Activated gamma-delta T cell treated with anti-CD3 and anti-CD28 coated beads, Interleukin-2, amount 50 U/mL, for 16 hours (primary cell): ENCODE results near the gene INCA1.
"Not testable (repeated sequence)": the region's sequence is repeated elsewhere in the genome, so short reads cannot be mapped to it uniquely, and the experiment has no call there.

Source experiments
- DNase-seq: peaks from one replicate; pipeline ENCODE4 v3.0.0-alpha.2; 2020; ENCODE audit warnings: low read depth

Gene INCA1, protein sequence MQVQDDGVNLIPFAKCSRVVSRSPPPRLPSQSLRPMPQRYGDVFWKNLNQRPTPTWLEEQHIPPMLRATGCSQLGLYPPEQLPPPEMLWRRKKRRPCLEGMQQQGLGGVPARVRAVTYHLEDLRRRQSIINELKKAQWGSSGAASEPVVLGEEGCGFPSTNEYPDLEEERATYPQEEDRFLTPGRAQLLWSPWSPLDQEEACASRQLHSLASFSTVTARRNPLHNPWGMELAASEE

DNA sequence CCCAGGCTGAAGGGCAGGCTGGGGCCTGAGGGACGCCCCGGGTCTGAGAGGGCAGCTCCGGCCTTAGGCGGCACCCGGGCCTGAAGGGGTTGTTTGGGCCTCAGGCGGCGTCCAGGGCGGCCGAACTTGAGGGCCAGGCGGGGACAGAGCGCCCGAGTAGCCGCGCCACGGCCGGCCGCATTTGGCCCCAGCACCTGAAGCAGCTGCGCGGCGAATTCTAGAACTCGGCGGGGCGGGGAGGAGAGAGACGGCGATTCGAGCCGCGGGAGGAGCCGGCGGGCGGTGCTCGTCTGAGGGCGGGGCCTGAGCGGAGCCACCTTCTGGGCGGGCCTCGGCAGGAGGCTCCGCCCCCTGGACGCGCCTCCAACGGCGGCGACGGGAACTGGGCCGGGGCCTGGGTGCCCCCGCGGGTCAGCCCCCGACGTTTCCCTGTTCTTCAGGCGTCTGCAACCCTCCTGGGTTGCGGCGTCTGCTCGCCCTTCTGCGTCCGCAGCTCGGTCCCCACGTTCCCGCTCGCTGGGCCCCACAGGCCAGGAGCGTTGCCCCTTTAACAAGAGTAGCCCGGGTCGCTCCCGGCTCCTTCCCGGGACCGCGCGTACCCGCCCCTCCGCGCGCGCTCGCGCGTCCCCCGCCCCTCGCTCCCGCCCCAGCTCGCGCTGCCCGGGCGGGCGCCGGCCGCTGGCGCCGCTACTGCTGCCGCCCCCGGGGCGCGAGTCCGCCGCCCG, at the start of gene INCA1, which contains the start of gene KIF1C:
Gene INCA1 (minus strand): TSS at position 221 of the 725 bp plus-strand sequence. CDS start 3,085 bp downstream, outside the sequence.
Gene KIF1C (plus strand): TSS at position 649 of the 725 bp plus-strand sequence. CDS start 2,297 bp downstream, outside the sequence.
- peak; percentile 80 for DNase-seq

DNA sequence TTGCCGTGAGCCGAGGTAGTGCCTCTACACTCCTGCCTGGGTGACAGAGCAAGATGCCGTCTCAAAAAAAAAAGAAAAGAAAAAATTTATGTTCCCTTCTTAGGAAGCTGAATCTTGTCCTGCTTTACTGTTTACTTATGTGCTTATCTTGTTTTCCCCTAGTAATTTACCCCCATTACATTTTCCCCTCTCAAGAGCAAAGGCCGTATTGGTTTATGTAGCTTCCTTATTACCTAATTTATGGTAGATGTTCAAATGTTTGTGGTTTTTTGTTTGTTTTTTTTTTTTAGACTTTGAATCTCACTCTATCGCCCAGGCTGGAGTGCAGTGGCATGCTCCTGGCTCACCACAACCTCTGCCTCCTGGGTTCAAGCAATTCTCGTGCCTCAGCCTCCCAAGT, 48.2 kb upstream of the INCA1 start:
- no peak for DNase-seq

DNA sequence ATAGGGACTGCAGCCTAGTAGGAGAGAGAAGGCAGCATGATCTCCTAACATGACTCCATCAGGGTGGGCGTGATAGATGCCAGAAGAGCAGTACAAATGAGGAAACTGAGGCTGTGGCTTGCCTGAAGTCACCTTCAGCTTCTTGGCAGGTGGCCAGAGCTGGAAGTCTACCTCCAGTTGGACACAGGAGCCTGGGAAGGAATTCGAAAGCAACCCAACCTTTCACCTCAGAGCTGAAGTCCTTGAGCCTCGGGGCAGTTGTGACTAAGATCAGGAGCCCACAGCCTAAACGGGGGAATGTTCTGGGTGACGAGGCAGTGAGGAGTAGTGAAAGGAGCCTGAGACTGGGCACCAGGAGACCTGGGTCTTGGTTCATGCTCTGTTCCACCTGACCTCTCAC, 47.3 kb upstream of the INCA1 start:
- DNase-seq, result no peak

DNA sequence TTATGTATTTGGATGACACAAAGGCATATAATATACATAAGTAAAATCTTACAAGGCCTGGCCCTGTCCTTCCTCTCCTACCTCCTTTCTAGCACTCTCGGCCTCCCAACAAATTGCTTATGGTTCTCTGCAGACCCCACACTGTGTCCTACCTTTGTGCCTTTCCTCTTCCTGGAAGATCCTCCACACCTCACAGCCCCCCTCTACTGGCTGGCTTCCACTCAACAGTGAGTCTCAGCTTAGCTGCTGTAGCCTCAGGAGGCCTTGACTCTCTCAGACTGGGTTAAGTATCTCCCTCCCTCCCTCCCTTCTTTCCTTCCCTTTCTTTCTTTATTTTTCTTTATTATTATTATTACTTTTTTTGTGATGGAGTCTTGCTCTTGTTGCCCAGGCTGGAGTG, 46.2 kb upstream of the INCA1 start:
- no peak for DNase-seq

DNA sequence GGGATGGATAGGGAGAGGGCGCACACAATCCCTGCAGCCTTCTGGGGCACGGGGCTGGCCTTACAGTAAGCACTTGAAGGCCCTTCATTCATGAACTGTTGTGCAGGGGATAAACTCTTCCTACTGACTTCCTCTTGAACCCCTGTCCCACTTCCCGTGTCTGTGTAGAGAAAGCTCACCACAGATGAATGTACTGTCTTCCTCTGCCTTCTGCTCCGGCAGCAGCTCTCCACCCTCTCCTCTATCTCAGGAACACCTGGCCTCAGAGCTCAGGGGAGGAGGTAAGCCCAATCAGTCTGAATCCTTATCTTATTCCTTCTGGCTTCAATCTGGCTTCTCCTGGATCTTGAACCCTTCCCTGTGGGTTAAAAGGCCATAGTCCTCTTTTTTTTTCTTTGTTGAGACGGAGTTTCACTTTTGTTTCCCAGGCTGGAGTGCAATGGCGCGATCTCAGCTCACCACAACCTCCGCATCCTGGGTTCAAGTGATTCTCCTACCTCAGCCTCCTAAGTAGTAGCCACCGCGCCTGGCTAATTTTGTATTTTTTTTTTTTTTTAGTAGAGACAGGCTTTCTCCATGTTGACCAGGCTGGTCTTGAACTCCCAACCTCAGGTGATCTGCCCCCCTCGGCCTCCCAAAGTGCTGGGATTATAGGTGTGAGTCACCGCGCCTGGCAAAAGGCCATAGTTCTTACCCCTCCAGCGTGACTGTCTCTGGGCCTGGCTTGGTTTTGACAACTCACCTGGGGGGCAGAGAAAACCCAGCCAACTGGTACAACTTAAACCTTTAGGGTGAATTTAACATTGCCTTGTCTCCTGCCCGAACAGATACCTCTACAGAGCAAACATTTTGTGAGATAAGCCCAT, 45.1 kb upstream of the INCA1 start:
- no peak for DNase-seq

DNA sequence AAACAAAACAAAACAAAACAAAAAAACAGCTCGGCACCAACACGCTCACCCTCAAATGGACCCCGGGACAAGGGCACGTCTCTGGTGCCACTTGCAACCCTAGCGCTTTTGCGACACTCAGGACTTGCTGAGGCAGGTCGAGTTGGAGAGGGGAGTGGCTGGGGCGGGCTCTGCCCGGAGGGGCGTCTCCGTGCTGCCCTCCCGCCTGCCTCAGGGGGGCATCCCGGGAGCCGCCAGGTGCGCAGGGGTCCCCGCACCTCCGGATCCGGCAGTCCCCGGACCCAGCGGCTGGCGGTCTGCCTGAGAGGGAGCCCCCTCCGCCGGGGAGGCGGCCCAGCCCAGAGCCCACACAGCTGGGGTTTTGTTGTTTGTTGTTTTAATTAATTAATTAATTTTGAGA, 38.0 kb upstream of the INCA1 start, which contains the start of gene SLC52A1:
Gene SLC52A1 (minus strand): TSS at position 112 of the 400 bp plus-strand sequence. CDS start 820 bp downstream, outside the sequence.
- no peak for DNase-seq

DNA sequence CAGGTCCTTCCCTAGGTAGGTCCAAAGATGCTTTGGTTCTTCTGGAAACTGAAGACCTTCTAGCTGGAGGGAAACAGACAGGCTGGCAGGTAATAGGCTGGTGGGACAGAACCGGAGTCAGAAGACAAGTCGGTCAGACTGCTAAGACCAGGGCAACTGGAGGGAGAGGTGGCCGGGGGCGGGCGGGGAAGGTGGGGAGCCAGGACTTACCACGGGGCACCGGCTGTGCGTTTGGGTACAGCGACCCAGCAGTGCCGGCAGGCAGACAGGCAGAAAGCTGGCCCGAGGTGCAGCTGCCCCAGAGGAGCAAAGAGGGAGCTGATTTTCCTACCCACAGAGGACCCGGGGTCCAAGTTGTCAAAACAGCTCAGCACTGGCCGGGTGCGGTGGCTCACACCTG, 37.3 kb upstream of the INCA1 start:
- no peak for DNase-seq

DNA sequence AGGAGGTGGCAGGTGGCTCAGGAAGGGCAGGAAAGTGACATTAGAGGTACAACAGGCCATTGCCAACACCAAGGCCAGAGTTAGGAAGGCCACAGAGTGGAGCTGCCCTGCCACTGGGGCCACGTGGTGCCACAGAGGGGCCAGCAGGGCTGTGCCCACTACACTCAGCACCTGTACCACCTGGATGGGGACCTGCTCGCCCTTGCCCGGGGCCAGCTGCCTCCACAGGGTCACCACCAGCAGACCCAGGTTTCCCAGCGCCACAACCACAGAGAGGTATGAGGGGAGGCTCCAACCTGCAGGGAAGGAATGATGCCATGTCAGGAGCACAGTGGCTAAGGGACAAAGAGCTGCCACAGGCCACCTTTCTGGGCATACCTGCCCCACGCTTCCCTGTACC, 36.7 kb upstream of the INCA1 start:
- no peak for DNase-seq

DNA sequence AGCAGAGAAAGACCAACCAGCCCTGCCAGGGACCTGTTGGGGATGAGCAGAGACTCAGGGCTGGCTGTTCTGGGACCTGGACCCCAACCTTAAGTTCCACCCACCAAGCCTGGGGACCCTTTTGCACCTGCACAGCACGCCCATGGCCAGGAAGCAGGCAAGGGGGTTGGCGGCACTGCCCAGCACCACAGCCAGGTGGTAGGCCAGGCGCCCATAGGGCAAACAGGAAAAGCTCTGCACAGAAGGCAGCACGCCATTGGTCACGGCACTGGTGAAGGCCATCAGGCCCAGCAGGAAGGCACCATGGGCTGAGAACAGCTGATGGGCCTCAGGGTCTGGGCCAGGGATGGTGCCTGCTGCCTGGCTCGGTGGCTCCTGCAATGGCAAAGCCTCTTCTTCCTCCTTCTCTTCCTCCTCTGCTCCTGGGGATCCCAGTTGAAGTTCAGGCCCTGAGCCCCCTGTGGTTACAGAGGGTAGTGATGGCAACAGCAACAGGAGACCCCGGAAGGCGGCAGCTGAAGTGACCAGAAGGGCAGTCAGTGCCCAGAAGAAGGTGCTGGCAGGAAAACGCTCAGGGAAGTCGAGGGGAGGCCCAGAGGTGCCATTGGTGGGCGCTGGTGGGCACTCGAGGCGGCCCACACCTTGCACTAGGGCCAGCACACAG, 36.2 kb upstream of the INCA1 start:
- no peak for DNase-seq

DNA sequence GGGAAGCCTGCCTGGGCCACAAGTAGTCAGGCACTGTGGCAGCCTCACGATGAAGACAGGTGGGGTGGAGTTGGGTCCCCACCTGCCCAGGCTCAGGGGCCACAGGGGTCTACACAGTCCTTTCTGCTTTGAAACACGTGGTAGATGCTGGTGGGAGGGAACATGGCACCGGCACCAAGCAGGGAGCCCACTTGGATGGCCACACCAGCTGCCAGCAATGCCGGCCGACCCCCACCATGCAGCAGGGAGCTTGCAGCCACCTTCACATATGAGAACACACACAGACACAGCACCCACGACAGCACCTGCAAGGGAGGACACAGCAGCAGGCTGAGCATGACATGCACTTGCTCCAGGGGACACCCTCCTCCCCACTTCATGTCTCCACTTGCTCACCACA, 35.5 kb upstream of the INCA1 start:
- DNase-seq, result no peak

DNA sequence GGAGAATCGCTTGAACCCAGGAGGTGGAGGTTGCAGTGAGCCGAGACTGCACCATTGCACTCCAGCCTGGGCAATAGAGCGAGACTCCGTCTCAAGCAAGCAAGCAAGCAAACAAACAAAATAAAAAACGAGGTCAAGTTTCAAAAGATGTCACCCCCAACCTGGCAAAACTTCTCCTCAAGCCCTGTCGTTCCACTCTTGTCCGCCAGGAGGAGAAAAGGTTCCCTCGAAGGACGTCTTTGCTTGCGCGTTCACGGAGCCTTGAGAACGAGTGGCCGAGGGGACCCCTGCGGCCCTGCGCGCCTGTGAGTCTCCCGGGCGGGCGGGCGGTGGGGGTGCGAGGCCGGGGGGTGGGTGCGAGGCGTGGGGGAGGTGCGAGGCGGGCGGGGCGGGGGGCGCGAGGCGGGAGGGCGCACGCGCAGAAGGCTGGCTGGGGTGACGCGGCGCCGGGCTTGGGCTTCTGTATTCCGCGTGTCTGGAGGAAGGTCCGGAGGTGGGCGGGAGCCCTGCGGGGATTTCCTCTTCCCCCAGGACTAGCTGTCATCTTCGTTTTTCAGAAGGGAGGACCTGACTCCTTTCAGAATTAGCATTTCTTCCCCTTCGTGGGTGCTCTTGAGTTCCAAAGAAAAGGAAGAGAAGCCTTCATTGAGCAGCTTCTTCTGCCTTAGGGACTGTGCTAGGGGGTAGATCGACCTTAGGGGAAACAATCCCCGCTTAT, 34.2 kb upstream of the INCA1 start:
- peak; percentile 77 for DNase-seq

DNA sequence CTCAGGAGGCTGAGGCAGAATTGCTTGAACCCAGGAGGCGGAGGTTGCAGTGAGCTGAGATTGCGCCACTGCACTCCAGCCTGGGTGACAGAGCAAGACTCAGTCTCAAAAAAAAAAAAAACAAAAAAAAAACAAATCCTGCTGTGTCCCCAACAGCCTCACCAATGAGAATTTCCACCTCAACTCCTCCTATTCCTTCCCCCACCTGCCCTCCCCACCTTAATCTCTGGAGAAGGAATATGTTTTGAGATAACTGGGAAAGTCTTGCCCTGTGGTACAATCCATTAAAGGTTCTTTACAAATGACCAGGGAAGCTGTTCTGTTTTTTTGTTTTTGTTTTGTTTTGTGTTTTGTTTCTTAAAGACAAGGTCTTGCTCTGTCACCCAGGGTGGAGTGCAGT, 32.8 kb upstream of the INCA1 start:
- DNase-seq, result not testable (repeated sequence)

DNA sequence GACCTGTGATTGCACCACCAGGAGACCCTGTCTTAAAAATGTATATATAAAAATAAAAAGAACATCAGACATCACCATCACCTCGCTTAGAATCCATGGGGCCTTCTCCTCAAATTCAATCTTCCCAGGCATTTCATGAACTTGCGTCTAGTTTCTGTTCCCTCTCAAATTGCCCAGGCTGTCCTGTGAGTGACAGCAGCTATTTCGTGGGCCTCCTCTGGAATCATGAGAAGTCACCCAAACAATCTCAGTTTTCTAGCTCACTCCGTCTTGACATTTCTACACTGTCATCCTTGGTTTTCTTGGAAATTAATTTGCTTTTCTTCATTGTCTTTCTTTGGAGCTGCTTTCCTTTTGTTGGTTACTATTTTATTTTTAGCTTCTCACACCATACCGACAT, 30.6 kb upstream of the INCA1 start:
- no peak for DNase-seq

DNA sequence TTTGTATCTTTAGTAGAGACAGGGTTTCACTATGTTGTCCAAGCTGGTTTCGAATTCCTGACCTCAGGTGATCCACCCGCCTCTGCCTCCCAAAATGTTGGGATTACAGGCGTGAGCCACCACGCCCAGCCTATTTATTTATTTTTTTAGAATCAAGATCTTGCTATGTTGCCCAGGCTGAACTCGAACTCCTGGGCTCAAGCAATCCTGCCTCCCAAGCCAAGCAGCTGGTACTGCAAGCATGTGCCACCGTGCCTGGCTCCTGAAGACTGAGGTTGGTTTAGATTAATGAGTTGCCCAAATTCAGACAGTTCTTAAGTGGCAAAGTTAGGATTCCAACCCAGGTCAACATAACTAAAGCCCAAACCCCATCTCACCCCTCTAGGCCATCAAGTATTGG, 30.0 kb upstream of the INCA1 start:
- no peak for DNase-seq

DNA sequence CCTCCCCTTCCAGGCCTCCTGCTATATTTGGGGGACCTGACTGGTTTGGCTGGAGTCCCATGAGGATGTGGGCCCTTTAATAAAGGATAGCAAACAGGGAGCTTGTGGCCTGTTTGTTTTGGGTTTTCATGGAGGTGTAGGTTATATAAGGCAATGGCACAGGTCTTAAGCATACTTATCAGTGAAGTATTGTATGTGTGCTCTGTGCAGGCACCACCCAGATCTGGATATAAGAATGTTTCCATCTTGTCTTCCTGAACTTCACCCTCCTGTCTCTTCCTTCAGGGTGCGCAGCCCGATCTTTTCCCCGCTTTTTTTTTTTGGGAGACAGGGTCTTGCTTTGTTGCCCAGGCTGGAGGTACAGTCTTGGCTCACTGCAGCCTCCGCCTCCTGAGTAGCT, 27.3 kb upstream of the INCA1 start:
- no peak for DNase-seq

DNA sequence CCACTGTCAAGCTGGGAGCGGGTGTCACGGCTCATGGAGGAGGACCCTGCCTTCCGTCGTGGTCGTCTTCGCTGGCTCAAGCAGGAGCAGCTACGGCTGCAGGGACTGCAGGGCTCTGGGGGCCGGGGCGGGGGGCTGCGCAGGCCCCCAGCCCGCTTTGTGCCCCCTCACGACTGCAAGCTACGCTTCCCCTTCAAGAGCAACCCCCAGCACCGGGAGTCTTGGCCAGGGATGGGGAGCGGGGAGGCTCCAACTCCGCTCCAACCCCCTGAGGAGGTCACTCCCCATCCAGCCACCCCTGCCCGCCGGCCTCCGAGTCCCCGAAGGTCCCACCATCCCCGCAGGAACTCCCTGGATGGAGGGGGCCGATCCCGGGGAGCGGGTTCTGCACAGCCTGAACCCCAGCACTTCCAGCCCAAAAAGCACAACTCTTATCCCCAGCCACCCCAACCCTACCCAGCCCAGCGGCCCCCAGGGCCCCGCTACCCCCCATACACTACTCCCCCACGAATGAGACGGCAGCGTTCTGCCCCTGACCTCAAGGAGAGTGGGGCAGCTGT, 26.3 kb upstream of the INCA1 start:
- no peak for DNase-seq

DNA sequence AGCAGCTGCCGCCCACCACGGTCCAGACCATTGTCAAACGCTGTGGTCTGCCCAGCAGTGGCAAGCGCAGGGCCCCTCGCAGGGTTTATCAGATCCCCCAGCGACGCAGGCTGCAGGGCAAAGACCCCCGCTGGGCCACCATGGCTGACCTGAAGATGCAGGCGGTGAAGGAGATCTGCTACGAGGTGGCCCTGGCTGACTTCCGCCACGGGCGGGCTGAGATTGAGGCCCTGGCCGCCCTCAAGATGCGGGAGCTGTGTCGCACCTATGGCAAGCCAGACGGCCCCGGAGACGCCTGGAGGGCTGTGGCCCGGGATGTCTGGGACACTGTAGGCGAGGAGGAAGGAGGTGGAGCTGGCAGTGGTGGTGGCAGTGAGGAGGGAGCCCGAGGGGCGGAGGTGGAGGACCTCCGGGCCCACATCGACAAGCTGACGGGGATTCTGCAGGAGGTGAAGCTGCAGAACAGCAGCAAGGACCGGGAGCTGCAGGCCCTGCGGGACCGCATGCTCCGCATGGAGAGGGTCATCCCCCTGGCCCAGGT, 24.9 kb upstream of the INCA1 start:
- DNase-seq, result no peak

DNA sequence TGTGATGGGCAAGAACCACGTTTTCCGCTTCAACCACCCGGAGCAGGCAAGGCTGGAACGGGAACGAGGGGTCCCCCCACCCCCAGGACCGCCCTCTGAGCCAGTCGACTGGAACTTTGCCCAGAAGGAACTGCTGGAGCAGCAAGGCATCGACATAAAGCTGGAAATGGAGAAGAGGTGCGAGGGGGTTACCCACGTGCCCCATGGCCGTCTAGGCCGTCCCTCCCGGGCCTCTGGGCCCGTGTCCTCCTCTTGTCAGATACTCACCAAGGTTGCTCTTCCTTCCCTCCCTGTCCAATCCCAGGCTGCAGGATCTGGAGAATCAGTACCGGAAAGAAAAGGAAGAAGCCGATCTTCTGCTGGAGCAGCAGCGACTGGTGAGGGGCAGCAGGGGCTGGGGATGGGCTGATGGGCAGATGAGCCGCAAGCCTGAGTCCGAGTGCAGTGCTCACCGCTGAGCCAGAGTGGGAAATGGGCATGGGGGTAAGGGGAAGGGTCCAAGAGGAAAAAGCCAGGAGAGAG, 23.2 kb upstream of the INCA1 start:
- DNase-seq, result no peak

DNA sequence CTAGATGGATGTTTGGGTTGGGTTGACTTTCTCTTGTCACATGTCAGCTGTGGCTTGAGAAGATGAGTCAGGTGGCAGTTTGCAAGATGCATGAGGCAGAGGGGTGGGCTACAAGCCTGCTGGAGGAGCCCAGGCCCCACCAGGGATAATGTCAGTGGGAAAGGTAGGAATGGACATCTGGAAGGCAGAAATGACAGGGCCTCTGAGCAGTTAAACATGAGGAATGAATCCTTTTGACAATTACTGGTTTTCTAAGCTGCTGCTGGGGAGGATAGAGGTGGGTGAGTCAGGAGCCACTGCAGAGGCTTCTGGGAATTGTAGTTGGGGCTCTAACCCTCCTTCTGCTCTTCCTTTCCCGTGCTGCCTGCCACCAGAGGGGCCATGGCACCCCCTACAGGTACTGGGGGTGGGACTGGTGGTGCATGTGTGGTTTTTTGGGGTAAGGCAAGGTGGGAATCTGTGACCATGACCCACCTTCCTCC, 22.2 kb upstream of the INCA1 start:
- DNase-seq, result peak; percentile 17

DNA sequence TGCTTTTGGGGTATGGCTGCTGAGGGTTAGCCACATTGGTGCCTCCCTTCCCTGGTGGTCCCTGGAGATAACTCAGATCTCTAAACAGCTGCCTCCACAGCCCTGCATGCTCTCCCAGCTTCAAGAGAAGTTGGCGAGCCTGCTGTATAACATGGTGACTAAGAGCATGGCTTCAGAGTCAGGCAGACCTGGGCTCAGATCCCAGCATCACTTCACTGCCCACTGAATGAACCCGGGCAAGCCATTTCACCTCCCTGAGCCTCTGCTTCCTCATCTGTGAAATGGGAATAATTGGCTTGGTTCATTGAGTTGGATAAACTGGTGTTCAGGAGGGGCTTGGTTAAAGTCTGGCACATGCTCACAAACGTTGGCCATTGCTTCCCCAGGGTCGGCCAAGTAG, 17.0 kb upstream of the INCA1 start:
- DNase-seq, result no peak
